ENCODE data around the gene SEC16B.

The SEC16B gene

GRCh38 chr1:177954076-177954475, 15.8 kb downstream of the SEC16B start:
- no peaks in the 10 kb centered on the region for H3K27me3 ChIP-seq (ENCODE audit: control insufficient read depth, insufficient read depth, low read length)
- no peaks in the 10 kb centered on the region for H3K9me3 ChIP-seq (ENCODE audit: control insufficient read depth, insufficient read depth, low read depth, low read length)

GRCh38 chr1:177953549-177953948, 16.3 kb downstream of the SEC16B start:
- Histone ChIP-seq H3K4me1 (ENCODE audit: control insufficient read depth, insufficient read depth, low read length) (no peaks in the 10 kb centered on the region), H3K9ac (ENCODE audit: low read length) (no peak overlapping the region), H3K36me3 (ENCODE audit: control insufficient read depth, insufficient read depth, low read length) (no peaks in the 10 kb centered on the region), H3K4me3 (ENCODE audit: low read depth, low read length) (no peak overlapping the region), H3K27ac (ENCODE audit: low read depth, low read length) (no peak overlapping the region), H3K27me3 (ENCODE audit: control insufficient read depth, insufficient read depth, low read length) (no peaks in the 10 kb centered on the region), H3K9me3 (ENCODE audit: control insufficient read depth, insufficient read depth, low read depth, low read length) (no peaks in the 10 kb centered on the region)

More at GRCh38 chr1:177954076-177954475, 15.8 kb downstream of the SEC16B start:
- Histone ChIP-seq H3K27ac (ENCODE audit: low read depth, low read length) (no peak overlapping the region), H3K4me3 (ENCODE audit: low read depth, low read length) (no peak overlapping the region), H3K9ac (ENCODE audit: low read length) (no peak overlapping the region), H3K36me3 (ENCODE audit: control insufficient read depth, insufficient read depth, low read length) (no peaks in the 10 kb centered on the region), H3K4me1 (ENCODE audit: control insufficient read depth, insufficient read depth, low read length) (no peaks in the 10 kb centered on the region)

GRCh38 chr1:177952691-177953090, 17.2 kb downstream of the SEC16B start:
- Histone ChIP-seq H3K36me3 (ENCODE audit: control insufficient read depth, insufficient read depth, low read length) (no peaks in the 10 kb centered on the region), H3K27ac (ENCODE audit: low read depth, low read length) (no peak overlapping the region), H3K27me3 (ENCODE audit: control insufficient read depth, insufficient read depth, low read length) (no peaks in the 10 kb centered on the region), H3K9me3 (ENCODE audit: control insufficient read depth, insufficient read depth, low read depth, low read length) (no peaks in the 10 kb centered on the region), H3K4me3 (ENCODE audit: low read depth, low read length) (no peak overlapping the region), H3K9ac (ENCODE audit: low read length) (no peak overlapping the region), H3K4me1 (ENCODE audit: control insufficient read depth, insufficient read depth, low read length) (no peaks in the 10 kb centered on the region)

GRCh38 chr1:177952249-177952648, 17.6 kb downstream of the SEC16B start:
- Histone ChIP-seq H3K9ac (ENCODE audit: low read length) (no peak overlapping the region), H3K27me3 (ENCODE audit: control insufficient read depth, insufficient read depth, low read length) (no peaks in the 10 kb centered on the region), H3K36me3 (ENCODE audit: control insufficient read depth, insufficient read depth, low read length) (no peaks in the 10 kb centered on the region), H3K4me3 (ENCODE audit: low read depth, low read length) (no peak overlapping the region), H3K9me3 (ENCODE audit: control insufficient read depth, insufficient read depth, low read depth, low read length) (no peaks in the 10 kb centered on the region), H3K27ac (ENCODE audit: low read depth, low read length) (no peak overlapping the region), H3K4me1 (ENCODE audit: control insufficient read depth, insufficient read depth, low read length) (no peaks in the 10 kb centered on the region)

- Histone ChIP-seq H3K27me3 (ENCODE audit: control insufficient read depth, insufficient read depth, low read length) (no peaks in the 10 kb centered on the region), H3K9me3 (ENCODE audit: control insufficient read depth, insufficient read depth, low read depth, low read length) (no peaks in the 10 kb centered on the region), H3K9ac (ENCODE audit: low read length) (no peak overlapping the region), H3K36me3 (ENCODE audit: control insufficient read depth, insufficient read depth, low read length) (no peaks in the 10 kb centered on the region), H3K27ac (ENCODE audit: low read depth, low read length) (no peak overlapping the region), H3K4me3 (ENCODE audit: low read depth, low read length) (no peak overlapping the region), H3K4me1 (ENCODE audit: control insufficient read depth, insufficient read depth, low read length) (no peaks in the 10 kb centered on the region)
Observed at GRCh38 chr1:177950506-177950905, 19.4 kb downstream of the SEC16B start.

GRCh38 chr1:177948336-177948972, 21.4 kb downstream of the SEC16B start:
- no peaks in the 10 kb centered on the region for H3K27me3 ChIP-seq (ENCODE audit: control insufficient read depth, insufficient read depth, low read length)
- H3K36me3 ChIP-seq (ENCODE audit: control insufficient read depth, insufficient read depth, low read length), result no peaks in the 10 kb centered on the region
- H3K27ac ChIP-seq (ENCODE audit: low read depth, low read length), result no peak overlapping the region
- no peaks in the 10 kb centered on the region for H3K4me1 ChIP-seq (ENCODE audit: control insufficient read depth, insufficient read depth, low read length)
- no peaks in the 10 kb centered on the region for H3K9me3 ChIP-seq (ENCODE audit: control insufficient read depth, insufficient read depth, low read depth, low read length)
- H3K4me3 ChIP-seq (ENCODE audit: low read depth, low read length), result no peak overlapping the region
- H3K9ac ChIP-seq (ENCODE audit: low read length), result no peak overlapping the region

- H3K27me3 ChIP-seq (ENCODE audit: control insufficient read depth, insufficient read depth, low read length), result no peaks in the 10 kb centered on the region
- no peaks in the 10 kb centered on the region for H3K9me3 ChIP-seq (ENCODE audit: control insufficient read depth, insufficient read depth, low read depth, low read length)
- no peaks in the 10 kb centered on the region for H3K36me3 ChIP-seq (ENCODE audit: control insufficient read depth, insufficient read depth, low read length)
- H3K27ac ChIP-seq (ENCODE audit: low read depth, low read length), result no peak overlapping the region
- no peaks in the 10 kb centered on the region for H3K4me1 ChIP-seq (ENCODE audit: control insufficient read depth, insufficient read depth, low read length)
- no peak overlapping the region for H3K4me3 ChIP-seq (ENCODE audit: low read depth, low read length)
- no peak overlapping the region for H3K9ac ChIP-seq (ENCODE audit: low read length)
Observed at GRCh38 chr1:177947623-177948022, 22.2 kb downstream of the SEC16B start.

- H3K4me3 ChIP-seq (ENCODE audit: low read depth, low read length), result no peak overlapping the region
- H3K9ac ChIP-seq (ENCODE audit: low read length), result no peak overlapping the region
- H3K27ac ChIP-seq (ENCODE audit: low read depth, low read length), result no peak overlapping the region
- H3K27me3 ChIP-seq (ENCODE audit: control insufficient read depth, insufficient read depth, low read length), result no peaks in the 10 kb centered on the region
- no peaks in the 10 kb centered on the region for H3K36me3 ChIP-seq (ENCODE audit: control insufficient read depth, insufficient read depth, low read length)
- H3K9me3 ChIP-seq (ENCODE audit: control insufficient read depth, insufficient read depth, low read depth, low read length), result no peaks in the 10 kb centered on the region
- no peaks in the 10 kb centered on the region for H3K4me1 ChIP-seq (ENCODE audit: control insufficient read depth, insufficient read depth, low read length)
Observed at GRCh38 chr1:177945943-177946650, 23.8 kb downstream of the SEC16B start.

GRCh38 chr1:177944016-177944949, 25.6 kb downstream of the SEC16B start:
- Histone ChIP-seq H3K4me3 (ENCODE audit: low read depth, low read length) (no peak overlapping the region), H3K9me3 (ENCODE audit: control insufficient read depth, insufficient read depth, low read depth, low read length) (no peaks in the 10 kb centered on the region), H3K36me3 (ENCODE audit: control insufficient read depth, insufficient read depth, low read length) (no peaks in the 10 kb centered on the region), H3K27me3 (ENCODE audit: control insufficient read depth, insufficient read depth, low read length) (no peaks in the 10 kb centered on the region), H3K27ac (ENCODE audit: low read depth, low read length) (no peak overlapping the region), H3K9ac (ENCODE audit: low read length) (no peak overlapping the region), H3K4me1 (ENCODE audit: control insufficient read depth, insufficient read depth, low read length) (no peaks in the 10 kb centered on the region)

- H3K27ac ChIP-seq (ENCODE audit: low read depth, low read length), result no peak overlapping the region
- H3K4me3 ChIP-seq (ENCODE audit: low read depth, low read length), result no peak overlapping the region
- H3K4me1 ChIP-seq (ENCODE audit: control insufficient read depth, insufficient read depth, low read length), result no peaks in the 10 kb centered on the region
- H3K9ac ChIP-seq (ENCODE audit: low read length), result no peak overlapping the region
- H3K27me3 ChIP-seq (ENCODE audit: control insufficient read depth, insufficient read depth, low read length), result no peaks in the 10 kb centered on the region
- H3K36me3 ChIP-seq (ENCODE audit: control insufficient read depth, insufficient read depth, low read length), result no peaks in the 10 kb centered on the region
- H3K9me3 ChIP-seq (ENCODE audit: control insufficient read depth, insufficient read depth, low read depth, low read length), result no peaks in the 10 kb centered on the region
Observed at GRCh38 chr1:177941976-177942375, 27.9 kb downstream of the SEC16B start.

GRCh38 chr1:177940682-177941081, 29.2 kb downstream of the SEC16B start:
- no peaks in the 10 kb centered on the region for H3K27me3 ChIP-seq (ENCODE audit: control insufficient read depth, insufficient read depth, low read length)
- H3K4me3 ChIP-seq (ENCODE audit: low read depth, low read length), result no peak overlapping the region
- H3K27ac ChIP-seq (ENCODE audit: low read depth, low read length), result no peak overlapping the region
- no peak overlapping the region for H3K9ac ChIP-seq (ENCODE audit: low read length)
- H3K4me1 ChIP-seq (ENCODE audit: control insufficient read depth, insufficient read depth, low read length), result no peaks in the 10 kb centered on the region
- no peaks in the 10 kb centered on the region for H3K36me3 ChIP-seq (ENCODE audit: control insufficient read depth, insufficient read depth, low read length)
- no peaks in the 10 kb centered on the region for H3K9me3 ChIP-seq (ENCODE audit: control insufficient read depth, insufficient read depth, low read depth, low read length)
